Caco-2 (cell line): Measurements from ENCODE around the gene ELFN1. TPM values are rescaled to one million over a fixed set of nuclear protein-coding genes. Genes with fewer than 3 reads are reported as not detected.

Experiments
- BruUV-seq: library from RNA; stranded (reverse); fragments of 400-500 nt; replicated peaks from 2 replicates; lab custom pipeline; 2021; lab: Mats Ljungman, UMichigan
- CTCF ChIA-PET: fragments of 300-600 bp; sonication (Branson Sonifier 250); formaldehyde crosslinking; loops from one replicate; lab custom pipeline; 2022; ENCODE audit warnings: antibody characterized with exemption; lab: Charles Lee
- POLR2A ChIA-PET: fragments of 300-600 bp; sonication (Branson Sonifier 250); formaldehyde crosslinking; loops from one replicate; lab custom pipeline; 2022; ENCODE audit warnings: antibody characterized with exemption; lab: Charles Lee
- DNase-seq, 2 experiments: peaks; one replicate each; pipeline versions ENCODE4 v3.0.0 to v3.0.0-alpha.2; 2020 to 2022
- H3K27me3 ChIP-seq: replicated peaks from 2 replicates; pipeline ENCODE4 v1.6.0; 2011; ENCODE audit warnings: low read length; ENCODE audit not compliant: control insufficient read depth, insufficient read depth
- H3K36me3 ChIP-seq: 2 replicates; pipeline ENCODE4 v1.5.1; 2011; ENCODE audit warnings: low read length; ENCODE audit not compliant: control insufficient read depth, insufficient read depth
- H3K4me1 ChIP-seq: fragments of 250-450 bp; sonication (Bioruptor Pico); 2 replicates; pipeline ENCODE4 v1.5.1; 2020; ENCODE audit warnings: mild to moderate bottlenecking
- H3K4me3 ChIP-seq: 2 replicates; pipeline ENCODE4 v1.5.1; 2011; ENCODE audit warnings: low read depth, mild to moderate bottlenecking, control low read depth, low read length
- H3K9me3 ChIP-seq: fragments of 250-450 bp; sonication (Bioruptor Pico); 2 replicates; pipeline ENCODE4 v1.5.1; 2020; ENCODE audit warnings: mild to moderate bottlenecking, moderate library complexity
- H3K27ac Mint-ChIP-seq: one replicate; pipeline ENCODE4 v1.8.0; 2022; ENCODE audit warnings: mixed read lengths; ENCODE audit not compliant: unreplicated experiment
- H3K27me3 Mint-ChIP-seq: one replicate; pipeline ENCODE4 v1.8.0; 2022; ENCODE audit warnings: mixed read lengths; ENCODE audit not compliant: insufficient read depth, unreplicated experiment
- H3K36me3 Mint-ChIP-seq: one replicate; pipeline ENCODE4 v1.8.0; 2022; ENCODE audit warnings: mild to moderate bottlenecking, mixed read lengths; ENCODE audit not compliant: insufficient read depth, unreplicated experiment
- H3K4me1 Mint-ChIP-seq: one replicate; pipeline ENCODE4 v1.8.0; 2022; ENCODE audit warnings: low read depth, mixed read lengths; ENCODE audit not compliant: unreplicated experiment
- H3K4me3 Mint-ChIP-seq: one replicate; pipeline ENCODE4 v1.8.0; 2022; ENCODE audit warnings: mild to moderate bottlenecking, moderate library complexity, mixed read lengths; ENCODE audit not compliant: unreplicated experiment
- H3K9me3 Mint-ChIP-seq: one replicate; pipeline ENCODE4 v1.8.0; 2022; ENCODE audit warnings: mixed read lengths; ENCODE audit not compliant: unreplicated experiment
- CTCF ChIP-seq, 2 experiments: fragments of 200-600 bp in 1 of 2; IDR thresholded peaks; 1 replicate in 1 of 2; 2 replicates in 1 of 2; pipeline versions ENCODE4 v1.5.1 to v1.8.0; 2011 to 2022; ENCODE audit warnings: antibody characterized with exemption in 1 of 2, control low read depth in 1 of 2, inconsistent platforms in 1 of 2, low read depth in 1 of 2, low read length in 1 of 2, mild to moderate bottlenecking in 1 of 2, moderate library complexity in 1 of 2; ENCODE audit not compliant: insufficient read depth in 1 of 2, severe bottlenecking in 1 of 2, unreplicated experiment in 1 of 2
- intact Hi-C: fragments of 100-400 bp; cut with micrococcal nuclease; formaldehyde crosslinking; loops from one replicate; pipeline ENCODE4 v1.10.0; 2022; ENCODE audit not compliant: unreplicated experiment
- total RNA-seq: library from RNA; stranded (reverse); gene quantifications from 2 replicates; pipeline ENCODE4 v1.2.3, GENCODE V29; 2022

ELFN1 gene
- total RNA-seq, 1 experiment from 2014 or later: 2.3 TPM

DNA sequence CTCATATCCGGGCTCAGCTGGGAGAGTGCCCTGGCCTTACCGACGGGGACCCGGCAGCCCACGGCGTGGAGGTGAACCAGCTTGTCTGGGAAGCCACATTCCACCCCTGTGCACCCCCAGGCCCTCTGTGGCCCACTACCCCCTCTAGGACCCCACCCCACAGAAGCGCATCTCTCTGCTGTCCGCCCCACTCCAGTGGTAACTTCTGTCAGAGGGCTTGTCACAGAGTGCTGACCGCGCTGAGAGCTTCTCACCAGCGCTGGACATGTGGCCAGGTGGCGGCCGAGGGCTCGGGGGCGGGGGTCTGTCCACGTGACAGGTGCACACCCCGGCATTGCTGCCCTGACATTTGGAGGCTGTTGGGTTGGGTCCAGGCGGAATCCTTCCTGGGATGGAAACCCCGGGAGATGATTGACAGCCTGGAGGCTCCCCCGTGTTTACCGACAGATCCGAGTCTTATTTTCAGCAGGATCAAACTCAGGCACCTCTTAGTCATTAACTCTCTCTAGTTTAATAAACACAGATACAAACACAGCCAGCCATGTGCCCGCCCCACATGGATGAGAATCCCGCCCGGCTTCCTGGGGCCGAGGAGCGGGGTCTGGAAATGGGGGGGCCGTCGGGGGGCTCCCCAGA is 5.1 kb downstream of the ELFN1 start:
- no peaks in the 10 kb centered on the region for H3K9me3 ChIP-seq
- H3K27me3 ChIP-seq: peaks cover 6% of the 10 kb centered on the region
- Mint-ChIP-seq H3K4me3 (no peak overlapping the region), H3K27me3 (peaks cover 29% of the 10 kb centered on the region), H3K36me3 (no peaks in the 10 kb centered on the region), H3K4me1 (no peaks in the 10 kb centered on the region), H3K9me3 (no peaks in the 10 kb centered on the region), H3K27ac (no peak overlapping the region)
- POLR2A ChIA-PET: no interaction called here
- 0 out of 2 replicates have a peak, but pooled peaks cover 4% of the 10 kb centered on the region for H3K4me1 ChIP-seq
- CTCF ChIA-PET: no interaction called here
- no peak overlapping the region for H3K4me3 ChIP-seq
- BruUV-seq: no TSS peak
- H3K36me3 ChIP-seq: no peaks in the 10 kb centered on the region
- TF ChIP-seq CTCF (IDR thresholded peaks at IDR 0.05; ENCODE audit: insufficient read depth in 1 of 2, low read depth in 1 of 2, low read length in 1 of 2, severe bottlenecking in 1 of 2, unreplicated experiment in 1 of 2): no peak
- peak in 1 of 2 experiments; percentile 32 for DNase-seq
- intact Hi-C loops: no loop called here

GRCh38 chr7:1675673-1676549 is 5.8 kb downstream of the ELFN1 start:
- no TSS peak for BruUV-seq
- Histone ChIP-seq H3K4me1 (no peaks in the 10 kb centered on the region), H3K36me3 (no peaks in the 10 kb centered on the region), H3K27me3 (peaks cover 6% of the 10 kb centered on the region), H3K9me3 (no peaks in the 10 kb centered on the region), H3K4me3 (no peak overlapping the region)
- ChIA-PET CTCF (no interaction called here), POLR2A (no interaction called here)
- TF ChIP-seq CTCF (IDR thresholded peaks at IDR 0.05; ENCODE audit: insufficient read depth in 1 of 2, low read depth in 1 of 2, low read length in 1 of 2, severe bottlenecking in 1 of 2, unreplicated experiment in 1 of 2): no peak
- intact Hi-C loops: no loop called here
- Mint-ChIP-seq H3K27me3 (peaks cover 29% of the 10 kb centered on the region), H3K36me3 (no peaks in the 10 kb centered on the region), H3K9me3 (no peaks in the 10 kb centered on the region), H3K4me1 (no peaks in the 10 kb centered on the region), H3K27ac (no peak overlapping the region), H3K4me3 (no peak overlapping the region)
- peak in 1 of 2 experiments; percentile 33 for DNase-seq

GRCh38 chr7:1676550-1677078 is 6.5 kb downstream of the ELFN1 start:
- ChIA-PET POLR2A (no interaction called here), CTCF (no interaction called here)
- no peaks in the 10 kb centered on the region for H3K9me3 ChIP-seq
- no peak overlapping the region for H3K4me3 ChIP-seq
- peak in 1 of 2 experiments; percentile 32 for DNase-seq
- peaks cover 5% of the 10 kb centered on the region for H3K27me3 ChIP-seq
- H3K4me1 ChIP-seq: no peaks in the 10 kb centered on the region
- Mint-ChIP-seq H3K9me3 (no peaks in the 10 kb centered on the region), H3K4me3 (no peak overlapping the region), H3K27me3 (peaks cover 30% of the 10 kb centered on the region), H3K36me3 (no peaks in the 10 kb centered on the region), H3K27ac (no peak overlapping the region), H3K4me1 (no peaks in the 10 kb centered on the region)
- intact Hi-C loops: no loop called here
- BruUV-seq: no TSS peak
- TF ChIP-seq CTCF (IDR thresholded peaks at IDR 0.05; ENCODE audit: insufficient read depth in 1 of 2, low read depth in 1 of 2, low read length in 1 of 2, severe bottlenecking in 1 of 2, unreplicated experiment in 1 of 2): no peak
- H3K36me3 ChIP-seq: no peaks in the 10 kb centered on the region
